Esophagus squamous epithelium (tissue), 5 donors: ENCODE measurements around the gene B3GALNT2. TPM values are rescaled to one million over a fixed set of nuclear protein-coding genes. Genes with fewer than 3 reads are reported as not detected.

Experiments
- DNase-seq: peaks from one replicate; lab custom pipeline; 2025; lab: John Stamatoyannopoulos, UW
- H3K27ac ChIP-seq, 4 donors: fragments of 200-600 bp; sonication (generic); one replicate each; pipeline ENCODE4 v1.5.1; 2016 to 2019; ENCODE audit warnings: mild to moderate bottlenecking in 1 of 4
- H3K27me3 ChIP-seq, 4 donors: fragments of 200-600 bp; sonication (generic); 1 replicate in 3 of 4; 2 replicates in 1 of 4; pipeline versions ENCODE4 v1.5.1 to v1.6.0; 2017 to 2021; ENCODE audit warnings: antibody characterized with exemption in 1 of 4
- H3K36me3 ChIP-seq, 3 donors: fragments of 200-600 bp; sonication (generic); one replicate each; pipeline ENCODE4 v1.5.1; 2016 to 2019
- H3K4me1 ChIP-seq, 3 donors: fragments of 200-600 bp; sonication (generic); one replicate each; pipeline ENCODE4 v1.5.1; 2017 to 2019
- H3K4me3 ChIP-seq, 4 donors: fragments of 200-600 bp; sonication (generic); 1 replicate in 3 of 4; 2 replicates in 1 of 4; pipeline ENCODE4 v1.5.1; 2016 to 2019; ENCODE audit warnings: mild to moderate bottlenecking in 2 of 4, moderate library complexity in 1 of 4
- H3K9me3 ChIP-seq, 3 donors: fragments of 200-600 bp; sonication (generic); one replicate each; pipeline ENCODE4 v1.5.1; 2016 to 2019
- POLR2A ChIP-seq, 4 donors: fragments of 450-650 bp; IDR thresholded peaks; one replicate each; pipeline ENCODE4 v1.6.1; 2017; ENCODE audit warnings: antibody characterized with exemption in 4 of 4, mild to moderate bottlenecking in 4 of 4, moderate library complexity in 3 of 4
- WGBS, 2 donors: methylation state at CpG; one replicate each; pipeline ENCODE4 v1.1.5; 2018; 5-methylcytosine and 5-hydroxymethylcytosine counted together
- intact Hi-C: fragments of 100-400 bp; cut with DNase I; formaldehyde crosslinking; loops from one replicate; pipeline ENCODE4 v1.15.0; 2022
- total RNA-seq, 4 donors: library from RNA; depleted of rRNA; stranded (reverse); fragments of >200 nt; gene quantifications; one replicate each; pipeline ENCODE4 v1.1.0, GENCODE V29; 2016
- TF ChIP-seq, protein P1 (sequence below), 6 experiments: fragments of 450-650 bp in 4 of 6; fragments of 200-600 bp in 2 of 6; sonication (generic) in 2 of 6; IDR thresholded peaks; one replicate each; pipeline ENCODE4 v1.5.1; 2016 to 2019; ENCODE audit warnings: antibody characterized with exemption in 6 of 6, mild to moderate bottlenecking in 4 of 6, moderate library complexity in 4 of 6
- donor health status: DM: yes; HTN: yes; CAD: no.

Gene B3GALNT2
- total RNA-seq, 4 donors from 2014 or later = 23.1 to 44.6 (median 34.4) TPM

DNA sequence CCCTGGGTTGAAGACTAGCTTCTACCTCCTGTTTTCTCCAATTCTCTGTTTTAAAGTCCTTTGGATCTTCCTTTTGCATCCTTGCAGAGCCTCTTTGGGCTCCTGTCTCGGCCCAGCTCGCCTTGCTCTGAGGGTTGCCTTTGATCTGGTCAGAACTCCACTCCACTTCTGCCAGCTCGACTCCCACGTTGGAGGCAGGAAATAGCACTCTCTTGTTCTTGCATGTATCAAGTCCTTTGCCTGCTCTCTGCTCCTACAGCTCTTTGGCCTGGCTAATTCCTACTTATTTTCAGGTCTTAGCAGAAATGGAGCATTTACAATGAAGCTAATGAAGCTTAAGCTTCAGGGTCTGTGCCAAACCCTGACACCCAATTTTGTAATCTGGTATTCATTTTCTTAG lies 21.1 kb upstream of the B3GALNT2 start:
- Histone ChIP-seq H3K27ac (no peak overlapping the region), H3K27me3 (no peaks in the 10 kb centered on the region), H3K36me3 (no peaks in the 10 kb centered on the region), H3K4me1 (no peaks in the 10 kb centered on the region), H3K4me3 (no peak overlapping the region), H3K9me3 (no peaks in the 10 kb centered on the region)
- 35 to 42% methylated on average over 4 of the region's 4 CpGs for WGBS, 2 donors
- no peak for DNase-seq
- TF ChIP-seq, protein P1, sequence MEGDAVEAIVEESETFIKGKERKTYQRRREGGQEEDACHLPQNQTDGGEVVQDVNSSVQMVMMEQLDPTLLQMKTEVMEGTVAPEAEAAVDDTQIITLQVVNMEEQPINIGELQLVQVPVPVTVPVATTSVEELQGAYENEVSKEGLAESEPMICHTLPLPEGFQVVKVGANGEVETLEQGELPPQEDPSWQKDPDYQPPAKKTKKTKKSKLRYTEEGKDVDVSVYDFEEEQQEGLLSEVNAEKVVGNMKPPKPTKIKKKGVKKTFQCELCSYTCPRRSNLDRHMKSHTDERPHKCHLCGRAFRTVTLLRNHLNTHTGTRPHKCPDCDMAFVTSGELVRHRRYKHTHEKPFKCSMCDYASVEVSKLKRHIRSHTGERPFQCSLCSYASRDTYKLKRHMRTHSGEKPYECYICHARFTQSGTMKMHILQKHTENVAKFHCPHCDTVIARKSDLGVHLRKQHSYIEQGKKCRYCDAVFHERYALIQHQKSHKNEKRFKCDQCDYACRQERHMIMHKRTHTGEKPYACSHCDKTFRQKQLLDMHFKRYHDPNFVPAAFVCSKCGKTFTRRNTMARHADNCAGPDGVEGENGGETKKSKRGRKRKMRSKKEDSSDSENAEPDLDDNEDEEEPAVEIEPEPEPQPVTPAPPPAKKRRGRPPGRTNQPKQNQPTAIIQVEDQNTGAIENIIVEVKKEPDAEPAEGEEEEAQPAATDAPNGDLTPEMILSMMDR (IDR thresholded peaks at IDR 0.05) = no peak
- no peak for TF ChIP-seq POLR2A (IDR thresholded peaks at IDR 0.05)
- intact Hi-C loops = no loop called here

GRCh38 chr1:235516862-235517446 lies 12.7 kb upstream of the B3GALNT2 start:
- intact Hi-C loops = no loop called here
- Histone ChIP-seq H3K36me3 (no peaks in the 10 kb centered on the region), H3K9me3 (no peaks in the 10 kb centered on the region), H3K27me3 (no peaks in the 10 kb centered on the region), H3K4me3 (no peak overlapping the region), H3K4me1 (no peaks in the 10 kb centered on the region), H3K27ac (no peak overlapping the region)
- TF ChIP-seq, protein P1 (IDR thresholded peaks at IDR 0.05) = no peak
- no peak for TF ChIP-seq POLR2A (IDR thresholded peaks at IDR 0.05)
- no peak for DNase-seq
- 73 to 84% methylated on average over 5 to 6 of the region's 6 CpGs for WGBS, 2 donors

- intact Hi-C loops = no loop called here
- Histone ChIP-seq H3K27me3 (no peaks in the 10 kb centered on the region), H3K4me1 (no peaks in the 10 kb centered on the region), H3K27ac (no peak overlapping the region), H3K36me3 (no peaks in the 10 kb centered on the region), H3K4me3 (no peak overlapping the region), H3K9me3 (no peaks in the 10 kb centered on the region)
- TF ChIP-seq, protein P1 (IDR thresholded peaks at IDR 0.05) = no peak
- no peak for TF ChIP-seq POLR2A (IDR thresholded peaks at IDR 0.05)
- 84 to 88% methylated on average over 5 of the region's 5 CpGs for WGBS, 2 donors
- no peak for DNase-seq
These were observed 11.7 kb upstream of the B3GALNT2 start for GRCh38 chr1:235515844-235516512.

DNA sequence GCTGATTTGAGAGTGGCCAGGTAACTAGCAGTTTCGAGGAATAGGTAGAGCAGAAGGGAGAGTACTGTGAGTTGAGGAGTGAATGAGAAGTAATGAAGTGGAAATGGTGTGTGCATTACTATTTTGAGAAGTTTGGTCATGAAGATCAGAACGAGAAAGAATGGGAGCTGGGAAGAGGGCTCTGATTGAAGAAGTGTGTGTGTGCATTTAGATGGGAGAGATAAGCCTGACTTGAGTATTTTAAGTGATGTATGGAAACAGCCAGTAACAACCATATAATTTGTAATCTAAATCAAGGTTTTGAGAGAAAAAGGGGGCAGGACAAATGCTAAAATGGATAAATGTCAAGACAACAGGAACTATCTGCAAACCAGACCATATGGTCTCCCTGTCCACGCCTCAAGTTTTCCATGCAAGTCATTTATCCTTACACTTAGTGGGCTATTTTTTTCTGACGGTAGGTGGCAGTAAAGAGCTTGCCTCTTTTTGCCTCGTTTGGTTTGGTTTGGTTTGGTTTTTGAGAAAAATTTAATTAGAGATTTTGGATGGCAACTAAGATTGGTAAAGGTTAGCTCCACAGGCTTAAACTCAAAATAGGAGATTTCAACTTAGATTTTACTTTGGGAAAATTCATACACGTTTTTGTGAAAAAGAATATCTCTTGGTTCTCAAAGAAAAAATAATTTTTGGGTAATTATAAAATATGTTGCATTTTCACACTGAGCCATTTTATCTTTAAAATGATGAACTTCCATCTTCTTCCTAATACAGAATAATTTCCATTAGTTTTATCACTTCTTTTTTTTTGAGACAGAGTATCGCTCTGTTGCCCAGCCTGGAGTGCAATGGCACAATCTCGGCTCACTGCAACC lies 9.5 kb upstream of the B3GALNT2 start:
- no peak overlapping the region for H3K4me3 ChIP-seq

More for the DNA sequence above, 9.5 kb upstream of the B3GALNT2 start:
- intact Hi-C loops = no loop called here
- Histone ChIP-seq H3K4me1 (no peaks in the 10 kb centered on the region), H3K36me3 (no peaks in the 10 kb centered on the region), H3K27me3 (no peaks in the 10 kb centered on the region), H3K27ac (no peak overlapping the region), H3K9me3 (no peaks in the 10 kb centered on the region)
- 35 to 37% methylated on average over 8 of the region's 8 CpGs for WGBS, 2 donors
- TF ChIP-seq POLR2A (IDR thresholded peaks at IDR 0.05) = no peak
- TF ChIP-seq, protein P1 (IDR thresholded peaks at IDR 0.05) = peak; percentile 72 to 98 (median 83)
- DNase-seq = no peak
